NCI-H128 (cell line): Measurements from ENCODE around the gene AGPS.

Experiments used
- DNase-seq: peaks from one replicate; lab custom pipeline; 2025; ENCODE audit not compliant: unreplicated experiment; lab: John Stamatoyannopoulos, UW

AGPS gene

DNA sequence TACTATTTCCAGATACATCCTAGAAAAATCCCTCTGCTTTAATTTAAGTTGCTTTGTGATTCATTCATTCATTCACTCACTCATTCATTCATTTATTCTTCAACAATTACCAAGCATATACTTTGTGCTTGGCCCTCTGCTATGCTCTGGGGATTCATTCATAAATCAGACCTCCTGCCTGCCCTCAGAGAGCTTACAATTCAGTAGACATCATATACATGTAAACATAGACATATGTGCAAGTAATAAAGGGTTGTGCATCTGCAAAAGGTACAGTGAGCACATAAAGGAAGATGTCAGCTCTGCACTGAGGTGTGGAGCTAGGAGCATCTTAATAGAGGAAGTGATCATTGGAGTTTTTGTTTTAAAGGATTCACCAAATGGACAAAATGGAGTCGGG is 189.4 kb downstream of the AGPS start:
- DNase-seq: no peak

GRCh38 chr2:177584030-177584692 is 191.6 kb downstream of the AGPS start:
- no peak for DNase-seq

DNA sequence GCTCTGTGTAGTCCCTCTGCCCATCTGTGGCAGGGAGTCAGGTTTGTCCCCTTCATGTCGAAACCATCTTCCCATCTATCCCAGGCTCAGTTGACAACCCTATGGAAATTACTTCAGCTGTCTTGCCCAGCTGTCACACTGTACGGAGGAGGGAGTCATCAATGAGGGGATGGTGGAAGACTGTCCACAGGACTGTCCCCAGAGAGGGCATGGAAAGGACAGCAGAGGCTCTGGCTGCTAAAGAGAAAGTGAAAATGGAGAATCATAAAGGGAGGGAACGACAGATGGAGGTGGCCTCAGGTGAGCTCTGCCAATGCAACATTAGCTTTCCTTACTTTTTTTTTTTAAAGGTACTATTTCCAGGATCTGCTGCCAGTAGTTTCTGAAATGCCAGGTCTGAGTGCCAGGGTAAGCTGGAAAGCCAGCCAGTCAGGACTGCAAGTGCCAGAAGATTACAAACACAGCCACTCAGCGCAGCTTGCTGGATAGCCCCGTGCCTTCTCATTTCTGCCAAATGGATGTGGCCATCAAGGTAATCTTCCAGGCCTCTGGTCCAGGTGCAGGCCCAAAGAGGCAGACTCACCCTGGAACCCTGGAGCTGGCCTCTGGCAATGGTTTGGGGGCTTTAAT is 192.8 kb downstream of the AGPS start:
- DNase-seq: no peak

GRCh38 chr2:177586154-177586553 is 193.6 kb downstream of the AGPS start:
- no peak for DNase-seq

GRCh38 chr2:177587371-177587770 is 194.8 kb downstream of the AGPS start:
- DNase-seq: no peak

DNA sequence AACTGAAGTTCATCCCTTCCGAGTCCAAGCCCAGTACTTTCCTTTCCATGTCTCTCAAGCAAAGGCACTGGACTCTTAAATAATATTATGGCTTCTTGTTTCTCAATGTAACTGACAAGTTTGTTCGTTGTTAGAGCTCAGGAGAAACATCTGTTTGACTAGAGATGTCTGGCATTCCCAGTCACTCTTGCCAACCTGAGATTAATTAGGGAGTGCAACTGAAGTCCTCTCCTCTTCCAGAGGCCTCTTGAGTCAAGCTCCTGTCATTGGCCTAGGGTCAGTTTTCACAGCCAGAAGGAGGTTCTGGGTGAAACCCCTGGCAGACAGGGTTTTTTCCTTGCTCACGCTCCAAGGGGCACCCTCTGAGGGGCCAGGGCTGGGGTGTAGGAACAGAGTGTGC is 196.1 kb downstream of the AGPS start:
- DNase-seq: no peak

DNA sequence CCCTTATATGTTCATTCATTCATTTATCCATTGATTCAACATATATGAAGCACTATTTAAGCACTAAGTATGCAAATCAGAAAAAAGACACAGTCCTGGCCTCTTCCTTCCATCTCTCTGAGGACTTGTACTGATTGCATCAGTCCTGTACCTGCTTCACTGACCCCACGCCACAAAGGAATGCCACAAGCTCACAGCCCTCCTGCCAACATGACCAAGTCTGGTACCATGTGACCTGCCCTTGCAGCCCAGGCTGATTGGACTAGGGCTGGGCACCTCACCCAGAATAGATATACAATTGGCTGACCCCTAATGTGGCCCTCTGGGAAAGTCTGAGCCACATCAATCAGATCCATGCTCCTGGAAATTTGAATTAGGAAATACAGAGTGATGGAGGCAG is 196.6 kb downstream of the AGPS start:
- no peak for DNase-seq

- DNase-seq: no peak
These were observed 199.8 kb downstream of the AGPS start for GRCh38 chr2:177592397-177592796.

GRCh38 chr2:177592945-177593344 is 200.4 kb downstream of the AGPS start:
- DNase-seq: no peak

DNA sequence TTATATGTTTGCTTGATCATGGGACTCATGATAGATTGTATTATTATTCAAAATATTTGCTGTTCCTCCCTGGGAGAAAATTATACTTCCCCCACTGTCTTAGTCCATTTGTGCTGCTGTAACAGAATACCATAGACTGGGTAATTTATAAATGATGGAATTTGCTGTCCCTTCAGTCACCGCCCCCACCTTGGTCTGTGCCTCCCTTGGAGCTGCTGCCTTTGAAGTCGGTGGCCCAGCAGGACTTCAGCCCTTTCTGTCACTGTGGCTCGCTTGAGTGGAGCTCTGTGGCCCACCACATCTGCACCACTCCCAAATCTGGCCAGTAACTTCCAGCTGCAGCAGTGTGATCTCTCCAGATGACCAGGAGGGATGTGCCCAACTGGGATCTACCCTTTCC is 200.8 kb downstream of the AGPS start:
- no peak for DNase-seq
